OCI-LY3 (cell line): ENCODE data around the gene SMAD5.

ENCODE experiments used
- CTCF ChIP-seq: fragments of 200-600, 300-600 bp; sonication (generic); IDR thresholded peaks from 2 replicates; pipeline ENCODE4 v1.5.1; 2014; ENCODE audit warnings: antibody characterized with exemption, low read length, low read depth
- EZH2phosphoT487 ChIP-seq: fragments of 200-600 bp; shearing (Covaris generic); IDR thresholded peaks from 2 replicates; pipeline ENCODE4 v1.6.1; 2018; ENCODE audit warnings: antibody characterized with exemption, mixed run types, low read depth

DNA sequence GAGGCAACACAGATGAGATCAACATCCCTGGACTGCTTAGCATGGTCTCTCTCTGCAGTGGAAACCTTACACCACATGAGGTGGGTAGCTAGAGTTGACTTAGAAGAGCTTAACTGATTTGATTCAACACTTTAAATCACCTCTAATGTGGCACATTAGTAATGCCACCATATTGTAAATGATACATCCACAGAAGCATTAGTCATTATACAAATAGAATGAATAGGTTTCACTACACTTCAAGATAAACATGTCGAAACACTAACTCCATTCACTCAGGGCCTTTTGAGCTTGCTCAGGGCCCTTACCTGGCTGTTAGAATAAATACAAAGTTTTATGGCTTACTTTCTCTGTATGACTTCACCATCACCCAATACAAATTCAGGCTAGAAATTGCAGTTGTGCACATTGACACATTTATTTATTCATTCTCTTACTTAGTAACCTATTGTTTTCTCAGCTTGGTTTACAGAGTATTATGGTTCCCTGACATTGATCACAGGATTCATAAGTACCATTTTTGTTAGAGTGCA lies 9.3 kb upstream of the SMAD5 start:
- no peak for TF ChIP-seq CTCF
- no peak for TF ChIP-seq EZH2phosphoT487
